ENCODE results near the gene PTPRC. TPM values are rescaled to one million over a fixed set of nuclear protein-coding genes. Genes with fewer than 3 reads are reported as not detected.

Gene PTPRC
- total and polyA plus RNA-seq, 7 donors: 0.42 to 7.0 (median 3.9) TPM

GRCh38 chr1:198669023-198669698, 30.3 kb downstream of the PTPRC start:
- Histone ChIP-seq H3K36me3 (ENCODE audit: insufficient read depth in 1 of 2, low read depth in 1 of 2) (no peaks in the 10 kb centered on the region), H3K27me3 (ENCODE audit: insufficient read depth in 3 of 3, low read length in 2 of 3) (no peaks in the 10 kb centered on the region), H3K9me3 (no peaks in the 10 kb centered on the region), H3K27ac (no peak overlapping the region), H3K4me1 (no peaks in the 10 kb centered on the region), H3K4me3 (no peak overlapping the region)
- DNase-seq (no peak), ATAC-seq (no peak)
- TF ChIP-seq CTCF (IDR thresholded peaks at IDR 0.05): no peak
- WGBS, 3 donors: 69 to 79% (median 71%) methylated on average over 5 of the region's 5 CpGs
- intact Hi-C loops (cut with DNase I): no loop called here

- intact Hi-C loops (cut with DNase I): no loop called here
- no peak for TF ChIP-seq CTCF (IDR thresholded peaks at IDR 0.05)
- Histone ChIP-seq H3K36me3 (ENCODE audit: insufficient read depth in 1 of 2, low read depth in 1 of 2) (no peaks in the 10 kb centered on the region), H3K4me3 (no peak overlapping the region), H3K4me1 (no peaks in the 10 kb centered on the region), H3K27me3 (ENCODE audit: insufficient read depth in 3 of 3, low read length in 2 of 3) (no peaks in the 10 kb centered on the region), H3K9me3 (no peaks in the 10 kb centered on the region), H3K27ac (no peak overlapping the region)
- no peak for ATAC-seq
- WGBS, 3 donors: 72 to 96% (median 93%) methylated on average over 2 of the region's 2 CpGs
- DNase-seq: no peak
Observed at GRCh38 chr1:198669771-198670170, 30.9 kb downstream of the PTPRC start.

GRCh38 chr1:198671136-198671535, 32.3 kb downstream of the PTPRC start:
- no peak overlapping the region for H3K4me3 ChIP-seq
- ATAC-seq (no peak), DNase-seq (no peak)
- no peaks in the 10 kb centered on the region for H3K27me3 ChIP-seq (ENCODE audit: insufficient read depth in 3 of 3, low read length in 2 of 3)
- no peaks in the 10 kb centered on the region for H3K9me3 ChIP-seq
- TF ChIP-seq CTCF (IDR thresholded peaks at IDR 0.05): no peak
- H3K27ac ChIP-seq: no peak overlapping the region
- 23 to 41% (median 25%) methylated on average over 1 of the region's 1 CpG for WGBS, 3 donors
- no peaks in the 10 kb centered on the region for H3K36me3 ChIP-seq (ENCODE audit: insufficient read depth in 1 of 2, low read depth in 1 of 2)
- intact Hi-C loops (cut with DNase I): no loop called here
- H3K4me1 ChIP-seq: no peaks in the 10 kb centered on the region

- WGBS, 3 donors: 88 to 89% (median 88%) methylated on average over 3 of the region's 3 CpGs
- TF ChIP-seq CTCF (IDR thresholded peaks at IDR 0.05): no peak
- no peaks in the 10 kb centered on the region for H3K4me1 ChIP-seq
- no peak overlapping the region for H3K27ac ChIP-seq
- no peaks in the 10 kb centered on the region for H3K36me3 ChIP-seq (ENCODE audit: insufficient read depth in 1 of 2, low read depth in 1 of 2)
- no peak for DNase-seq
- no peak overlapping the region for H3K4me3 ChIP-seq
- H3K27me3 ChIP-seq (ENCODE audit: insufficient read depth in 3 of 3, low read length in 2 of 3): no peaks in the 10 kb centered on the region
- H3K9me3 ChIP-seq: no peaks in the 10 kb centered on the region
- intact Hi-C loops (cut with DNase I): no loop called here
- no peak for ATAC-seq
Observed at GRCh38 chr1:198672124-198672523, 33.3 kb downstream of the PTPRC start.

- intact Hi-C loops (cut with DNase I): no loop called here
- DNase-seq (no peak), ATAC-seq (no peak)
- Histone ChIP-seq H3K4me1 (no peaks in the 10 kb centered on the region), H3K36me3 (ENCODE audit: insufficient read depth in 1 of 2, low read depth in 1 of 2) (no peaks in the 10 kb centered on the region), H3K4me3 (no peak overlapping the region), H3K9me3 (no peaks in the 10 kb centered on the region), H3K27ac (no peak overlapping the region), H3K27me3 (ENCODE audit: insufficient read depth in 3 of 3, low read length in 2 of 3) (no peaks in the 10 kb centered on the region)
- 77 to 87% (median 86%) methylated on average over 2 of the region's 2 CpGs for WGBS, 3 donors
- no peak for TF ChIP-seq CTCF (IDR thresholded peaks at IDR 0.05)
Observed at GRCh38 chr1:198674009-198674408, 35.2 kb downstream of the PTPRC start.

Data from psoas muscle (tissue), 8 donors.